GM12878 (cell line): Measurements from ENCODE around the gene MT1H. TPM values are rescaled to one million over a fixed set of nuclear protein-coding genes. Genes with fewer than 3 reads are reported as not detected.

ENCODE experiments used
- ATAC-seq: fragments of 200-7000 bp; cut with Tn5 transposase; 3 replicates; pipeline ENCODE4 v1.9.1; 2020; ENCODE audit warnings: mild to moderate bottlenecking, moderate library complexity
- BruUV-seq: library from RNA; stranded (reverse); fragments of 400-500 nt; replicated peaks from 2 replicates; lab custom pipeline; 2021; lab: Mats Ljungman, UMichigan
- CTCF ChIA-PET: fragments of 300-600 bp; sonication (Branson Sonifier 250); formaldehyde crosslinking; extraction: SDS; loops from one replicate; lab custom pipeline; 2021; ENCODE audit warnings: inconsistent platforms; lab: Yijun Ruan, JAX
- POLR2A ChIA-PET: fragments of 350-600 bp; formaldehyde crosslinking; extraction: SDS; loops from one replicate; lab custom pipeline; 2021; ENCODE audit warnings: inconsistent platforms; lab: Charles Lee
- RAD21 ChIA-PET: fragments of 300-600 bp; sonication (Branson Sonifier 250); formaldehyde crosslinking; loops from one replicate; lab custom pipeline; 2023; ENCODE audit warnings: antibody characterized with exemption; ENCODE audit not compliant: unreplicated experiment; lab: Charles Lee
- SMC1A ChIA-PET: fragments of 300-600 bp; sonication (Branson Sonifier 250); formaldehyde crosslinking; loops from one replicate; lab custom pipeline; 2023; ENCODE audit not compliant: unreplicated experiment, uncharacterized antibody; lab: Charles Lee
- DNase-seq: peaks from one replicate; pipeline ENCODE4 v3.0.0-alpha.2; 2011; ENCODE audit warnings: low read depth, low spot score
- FAIRE-seq: peaks from 3 replicates; lab custom pipeline; 2011; peaks lifted over from hg19 to GRCh38; lab: Jason Lieb, UNC
- H2AFZ ChIP-seq: 2 replicates; pipeline ENCODE4 v1.6.0; 2011; ENCODE audit warnings: low read depth, low read length, control low read depth; ENCODE audit not compliant: control insufficient read depth
- H3K27ac ChIP-seq: 2 replicates; pipeline ENCODE4 v1.5.1; 2011; ENCODE audit warnings: control low read depth; ENCODE audit not compliant: control insufficient read depth, insufficient read depth
- H3K27me3 ChIP-seq, 2 experiments: replicated peaks in 1 of 2; 2 replicates each; pipeline versions ENCODE4 v1.6.0 to v1.6.1; 2011; ENCODE audit warnings: low read length in 1 of 2; ENCODE audit not compliant: control insufficient read depth in 2 of 2, insufficient read depth in 2 of 2
- H3K36me3 ChIP-seq, 2 experiments: 2 replicates each; pipeline ENCODE4 v1.5.1; 2011; ENCODE audit warnings: low read length in 1 of 2; ENCODE audit not compliant: control insufficient read depth in 2 of 2, insufficient read depth in 2 of 2
- H3K4me1 ChIP-seq: 2 replicates; pipeline ENCODE4 v1.6.1; 2011; ENCODE audit warnings: mild to moderate bottlenecking, low read length, moderate library complexity, mixed read lengths; ENCODE audit not compliant: control insufficient read depth, insufficient read depth
- H3K4me2 ChIP-seq: 2 replicates; pipeline ENCODE4 v1.6.0; 2011; ENCODE audit warnings: control low read depth; ENCODE audit not compliant: control insufficient read depth, insufficient read depth
- H3K4me3 ChIP-seq: fragments of 200-600 bp; sonication (generic); 2 replicates; pipeline ENCODE4 v1.5.1; 2016
- H3K79me2 ChIP-seq: 2 replicates; pipeline ENCODE4 v1.6.0; 2011; ENCODE audit warnings: low read length; ENCODE audit not compliant: control insufficient read depth, insufficient read depth
- H3K9ac ChIP-seq: 2 replicates; pipeline ENCODE4 v1.8.0; 2011; ENCODE audit warnings: low read length, control low read depth, mixed read lengths; ENCODE audit not compliant: control insufficient read depth, insufficient read depth
- H3K9me3 ChIP-seq: replicated peaks from 3 replicates; pipeline ENCODE4 v1.5.1; 2011; ENCODE audit warnings: mild to moderate bottlenecking, low read length; ENCODE audit not compliant: control insufficient read depth, insufficient read depth
- H4K20me1 ChIP-seq: 2 replicates; pipeline ENCODE4 v1.6.0; 2011; ENCODE audit not compliant: control insufficient read depth, insufficient read depth
- ASH2L ChIP-seq: fragments of 300-600, 200-600 bp; sonication (generic); IDR thresholded peaks from 2 replicates; pipeline ENCODE4 v1.6.1; 2017; ENCODE audit warnings: low read depth, mild to moderate bottlenecking, borderline replicate concordance
- BCL11A ChIP-seq: IDR thresholded peaks from 2 replicates; pipeline ENCODE4 v1.6.1; 2011; ENCODE audit warnings: low read depth, low read length
- HCFC1 ChIP-seq: fragments of 150-350 bp; IDR thresholded peaks from 2 replicates; pipeline ENCODE4 v1.6.1; 2014; ENCODE audit warnings: low read length
- IKZF1 ChIP-seq: fragments of 450-650 bp; conservative IDR thresholded peaks from 2 replicates; pipeline ENCODE4 v1.6.1; 2017; ENCODE audit warnings: antibody characterized with exemption, mild to moderate bottlenecking
- KAT2A ChIP-seq: conservative IDR thresholded peaks from 2 replicates; pipeline ENCODE4 v1.6.1; 2011; ENCODE audit warnings: low read depth, low read length; ENCODE audit not compliant: control insufficient read depth
- SUPT20H ChIP-seq: IDR thresholded peaks from 2 replicates; pipeline ENCODE4 v1.6.1; 2011; ENCODE audit warnings: low read depth, mild to moderate bottlenecking, low read length, moderate library complexity, borderline replicate concordance; ENCODE audit not compliant: control insufficient read depth
- ZBTB11 ChIP-seq: fragments of 450-650 bp; formaldehyde crosslinking; IDR thresholded peaks from 2 replicates; pipeline ENCODE4 v1.5.0; 2022; ENCODE audit warnings: mild to moderate bottlenecking, missing genetic modification characterization
- WGBS: methylation state at CpG from one replicate; pipeline ENCODE4 v1.1.6; 2016; ENCODE audit warnings: low lambda C conversion rate; ENCODE audit not compliant: insufficient replicate concordance, insufficient coverage; ENCODE audit errors: missing lambda C conversion rate; 5-methylcytosine and 5-hydroxymethylcytosine counted together
- in situ Hi-C: fragments of 300-500 bp; cut with MboI; formaldehyde crosslinking; loops from 9 replicates; pipeline ENCODE4 v1.14.3; 2018; ENCODE audit warnings: mixed read lengths
- intact Hi-C: fragments of 100-400 bp; cut with micrococcal nuclease; formaldehyde crosslinking; loops from one replicate; pipeline ENCODE4 v1.14.2; 2022; ENCODE audit not compliant: unreplicated experiment
- polyA plus RNA-seq, 11 experiments: library from polyadenylated mRNA; depleted of rRNA in 4 of 11; unstranded in 6 of 11; stranded (reverse) in 5 of 11; fragments of >200 nt; fragmentation: Nextera tagmentation in 4 of 11; fragmentation: Illumina TruSeq in 1 of 11; extraction: Ambion mirVana in 4 of 11; extraction: Trizol in 1 of 11; gene quantifications; 1 replicate in 1 of 11; 2 replicates in 10 of 11; pipeline versions ENCODE4 v1.2.1 to v1.2.3, GENCODE V29; 2011 to 2016; ENCODE audit warnings: inconsistent platforms in 2 of 11, missing spikeins in 2 of 11, low read depth in 1 of 11
- total RNA-seq, 4 experiments: library from RNA; depleted of rRNA in 3 of 4; stranded (reverse); fragments of >200 nt in 3 of 4; fragmentation: Illumina TruSeq in 1 of 4; extraction: Trizol in 1 of 4; gene quantifications; 2 replicates each; pipeline versions ENCODE4 v1.2.1 to v1.2.3, GENCODE V29; 2013 to 2021

MT1H gene
- total and polyA plus RNA-seq, 10 of the 15 experiments (the other 5 are each of a cell fraction or from before 2014, with no cell fraction given): 0.40 to 6.0 (median 1.1) TPM; not detected in 2

DNA sequence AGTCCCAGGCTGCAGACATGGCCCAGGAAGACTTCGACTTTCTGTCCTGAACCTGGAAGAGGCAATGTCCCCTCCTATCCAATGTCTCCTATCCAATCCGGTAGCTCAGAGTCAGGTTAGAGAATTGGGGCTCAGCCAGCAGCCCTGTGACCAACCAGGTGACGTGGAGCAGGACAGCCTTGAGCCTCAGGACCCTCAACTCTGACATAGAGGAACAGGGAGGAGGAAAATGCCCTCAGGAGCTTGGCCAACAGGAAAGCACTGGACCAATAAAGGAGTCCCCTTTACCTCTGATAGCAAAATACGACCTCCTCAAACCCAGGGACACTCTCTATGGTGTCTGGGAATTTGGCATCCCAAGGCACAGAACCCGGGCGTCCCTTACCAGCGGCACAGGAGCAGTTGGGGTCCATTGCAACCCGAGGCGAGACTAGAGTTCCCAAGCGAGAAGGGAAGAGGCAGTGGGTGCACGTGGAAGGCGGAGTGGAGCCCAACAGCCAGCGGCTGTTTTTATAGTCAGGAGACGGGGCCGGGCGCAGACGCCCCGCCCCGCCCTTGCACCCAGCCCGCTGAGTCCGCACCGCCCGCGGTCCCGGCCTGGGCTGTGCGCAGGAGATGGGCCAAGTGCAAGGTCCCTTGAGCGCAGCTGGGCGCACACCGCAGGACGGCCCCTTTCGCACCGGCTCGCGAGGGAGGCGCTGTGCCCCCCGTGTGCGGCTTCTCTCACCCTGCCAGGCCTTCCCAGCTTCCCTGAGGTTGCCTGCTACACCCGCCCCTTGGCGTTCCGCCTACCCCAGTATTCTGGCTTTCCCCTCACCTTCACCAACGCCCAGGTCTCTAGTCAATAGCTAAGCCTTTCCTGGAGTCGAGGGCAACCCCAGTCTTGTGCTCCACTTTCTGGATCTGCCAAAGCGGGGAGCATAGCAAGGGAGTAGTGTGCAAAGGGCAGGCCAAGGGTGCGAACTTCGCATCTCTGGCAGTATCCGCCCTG, 1.7 kb upstream of the MT1H start, which contains the start of gene MT1G:
Gene MT1G, minus strand, starts transcription at position 485 of the 991 bp plus-strand sequence. Its CDS starts 72 bp downstream, at position 413.
- BruUV-seq: no TSS peak
- CTCF ChIA-PET: interaction anchor here (1.0 to 1.6 kb wide), 2 partner anchors 64 to 154 kb away, joined by 3 read pairs; no protein-coding TSS in a partner anchor
- no peaks in the 10 kb centered on the region for H3K9me3 ChIP-seq
- H3K79me2 ChIP-seq: no peaks in the 10 kb centered on the region
- intact Hi-C loops: no loop called here
- SMC1A ChIA-PET: interaction anchor here (1.6 kb wide), 1 partner anchor 34 kb away, joined by 5 read pairs; no protein-coding TSS in a partner anchor
- ATAC-seq: peak; percentile 73
- no peak for DNase-seq
- POLR2A ChIA-PET: no interaction called here
- WGBS: 13% methylated on average over 43 of the region's 46 CpGs
- H3K4me3 ChIP-seq: no peak within 1 kb of the TSS
- H3K36me3 ChIP-seq: no peaks in the 10 kb centered on the region
- H4K20me1 ChIP-seq: no peaks in the 10 kb centered on the region
- H2AFZ ChIP-seq: no peak within 1 kb of the TSS
- FAIRE-seq: no peak
- no peak within 1 kb of the TSS for H3K4me2 ChIP-seq
- H3K4me1 ChIP-seq: no peaks in the 10 kb centered on the region
- H3K27ac ChIP-seq: no peak within 1 kb of the TSS
- H3K9ac ChIP-seq: no peak within 1 kb of the TSS
- in situ Hi-C loops: no loop called here
- H3K27me3 ChIP-seq: peaks cover 25 to 27% of the 10 kb centered on the region in 2 experiments
- RAD21 ChIA-PET: no interaction called here
- TF ChIP-seq ASH2L: no peak

- no peak for FAIRE-seq
- no peak overlapping the region for H3K27ac ChIP-seq
- no peak overlapping the region for H3K9ac ChIP-seq
- 19% methylated on average over 18 of the region's 19 CpGs for WGBS
- H3K4me3 ChIP-seq: no peak overlapping the region
- no peak overlapping the region for H2AFZ ChIP-seq
- H3K4me1 ChIP-seq: no peaks in the 10 kb centered on the region
- H3K36me3 ChIP-seq: no peaks in the 10 kb centered on the region
- no peaks in the 10 kb centered on the region for H4K20me1 ChIP-seq
- ChIA-PET RAD21 (no interaction called here), CTCF (interaction anchor here (1.0 to 1.6 kb wide), 3 partner anchors 32 to 219 kb away, joined by 3 to 4 read pairs (median 3); partner anchors contain the start of genes NUDT21 and OGFOD1), POLR2A (no interaction called here), SMC1A (no interaction called here)
- no peak overlapping the region for H3K4me2 ChIP-seq
- in situ Hi-C loops: no loop called here
- BruUV-seq: no TSS peak
- no peaks in the 10 kb centered on the region for H3K9me3 ChIP-seq
- DNase-seq: no peak
- no peaks in the 10 kb centered on the region for H3K79me2 ChIP-seq
- intact Hi-C loops: no loop called here
- peaks cover 19 to 26% of the 10 kb centered on the region in 2 experiments for H3K27me3 ChIP-seq
- ATAC-seq: no peak
- no peak for TF ChIP-seq HCFC1
- TF ChIP-seq KAT2A: no peak
- TF ChIP-seq ZBTB11: no peak
- no peak for TF ChIP-seq BCL11A
- TF ChIP-seq SUPT20H: no peak
- no peak for TF ChIP-seq IKZF1
These were observed 416 bp downstream of the MT1H start for GRCh38 chr16:56669840-56670619.
